ENCODE data around the gene COPE. TPM values are rescaled to one million over a fixed set of nuclear protein-coding genes. Genes with fewer than 3 reads are reported as not detected.

The COPE gene
- total RNA-seq, 4 donors from 2014 or later: 144 to 268 (median 179) TPM

- H3K27ac ChIP-seq: no peak within 1 kb of the TSS
- in situ Hi-C loops (cut with MboI; ENCODE audit: low pct_ligation_motif_present in 1 of 4, low pct_unique_long_range_greater_than_20kb in 1 of 4, low sequenced_read_pairs in 3 of 4): no loop called here
- 0% methylated on average over 2 of the region's 89 CpGs; no CpG with 5 or more reads in 1 of the 2 donors for WGBS, 2 donors (ENCODE audit: low coverage in 1 of 2)
Measured at GRCh38 chr19:18895824-18896341, 23.3 kb downstream of the COPE start, which contains the start of gene CERS1. Gene CERS1, minus strand, starts transcription at chr19:18896158. Its CDS starts 86 bp downstream, at chr19:18896072.

DNA sequence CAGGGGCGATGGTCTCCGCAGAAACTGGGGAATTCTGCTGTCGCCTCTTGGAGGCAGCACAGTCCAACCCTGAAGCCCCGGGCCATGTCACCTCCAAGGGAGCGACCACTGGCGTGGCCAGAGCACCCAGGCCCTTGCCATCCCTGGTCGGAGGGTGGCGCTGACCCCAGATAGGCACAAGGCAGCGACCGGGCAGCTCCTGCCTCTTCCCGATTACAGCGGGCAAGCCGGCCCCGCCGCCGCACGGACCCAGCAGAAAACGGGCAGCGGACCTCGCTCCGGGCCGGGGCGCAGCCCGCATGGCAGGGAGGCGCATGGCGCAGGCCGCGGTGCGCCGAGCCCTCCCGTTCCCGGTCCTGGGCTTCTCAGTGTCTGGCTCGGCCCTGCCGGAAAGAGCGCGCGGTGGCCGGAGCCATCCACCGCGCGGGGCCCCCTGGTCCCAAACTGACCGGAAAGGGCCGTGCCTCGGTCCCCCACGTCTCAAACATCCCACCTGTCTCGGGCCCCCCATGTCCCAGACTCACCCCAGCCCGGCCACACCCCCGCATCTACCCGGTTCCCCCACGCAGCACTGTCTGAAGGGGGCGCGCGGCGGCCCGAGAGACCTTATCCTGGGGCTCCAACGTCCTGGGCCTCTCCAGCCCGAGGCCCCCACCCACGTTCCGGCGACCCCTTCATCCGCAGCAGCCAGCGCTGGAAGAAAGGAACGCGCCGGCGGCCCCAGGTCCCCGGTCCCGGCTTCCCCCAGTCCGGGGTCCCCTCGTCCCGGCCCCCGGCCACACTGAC, 24.0 kb downstream of the COPE start:
- Histone ChIP-seq H3K4me3 (peak overlapping the region in 3 of 4 donors; percentile 14 to 43 (median 28)), H3K9me3 (no peaks in the 10 kb centered on the region), H3K4me1 (peaks cover 0 to 18% (median 9%) of the 10 kb centered on the region in 4 donors), H3K27me3 (peaks cover 49% of the 10 kb centered on the region), H3K27ac (no peak overlapping the region), H3K36me3 (peaks cover 0 to 12% (median 2%) of the 10 kb centered on the region in 4 donors)
- TF ChIP-seq POLR2AphosphoS5 (IDR thresholded peaks at IDR 0.05): no peak
- no peak for TF ChIP-seq EP300 (IDR thresholded peaks at IDR 0.05; ENCODE audit: low read depth)
- TF ChIP-seq CTCF (IDR thresholded peaks at IDR 0.05): peak in 1 of 5 experiments; percentile 7
- no peak for TF ChIP-seq POLR2A (IDR thresholded peaks at IDR 0.05)
- in situ Hi-C loops (cut with MboI; ENCODE audit: low pct_ligation_motif_present in 1 of 4, low pct_unique_long_range_greater_than_20kb in 1 of 4, low sequenced_read_pairs in 3 of 4): no loop called here
- intact Hi-C loops (cut with DNase I; ENCODE audit: low total_unique reads): no loop called here
- WGBS, 2 donors (ENCODE audit: low coverage in 1 of 2): 0% methylated on average over 24 of the region's 72 CpGs; no CpG with 5 or more reads in 1 of the 2 donors
- peak; percentile 31 for DNase-seq

More at GRCh38 chr19:18895824-18896341, 23.3 kb downstream of the COPE start, which contains the start of gene CERS1:
- peaks cover 0 to 18% (median 9%) of the 10 kb centered on the region in 4 donors for H3K4me1 ChIP-seq
- H3K9me3 ChIP-seq: no peaks in the 10 kb centered on the region
- no peak for DNase-seq
- peaks cover 0 to 12% (median 3%) of the 10 kb centered on the region in 4 donors for H3K36me3 ChIP-seq
- TF ChIP-seq POLR2AphosphoS5 (IDR thresholded peaks at IDR 0.05) (no peak), EP300 (IDR thresholded peaks at IDR 0.05; ENCODE audit: low read depth) (no peak), CTCF (IDR thresholded peaks at IDR 0.05) (no peak), POLR2A (IDR thresholded peaks at IDR 0.05) (no peak)
- peak within 1 kb of the TSS in 3 of 4 donors; percentile 14 to 43 (median 28) for H3K4me3 ChIP-seq
- intact Hi-C loops (cut with DNase I; ENCODE audit: low total_unique reads): no loop called here
- peaks cover 49% of the 10 kb centered on the region for H3K27me3 ChIP-seq

GRCh38 chr19:18894254-18895037, 24.7 kb downstream of the COPE start:
- in situ Hi-C loops (cut with MboI; ENCODE audit: low pct_ligation_motif_present in 1 of 4, low pct_unique_long_range_greater_than_20kb in 1 of 4, low sequenced_read_pairs in 3 of 4) (no loop called here), intact Hi-C loops (cut with DNase I; ENCODE audit: low total_unique reads) (no loop called here)
- no peak overlapping the region for H3K27ac ChIP-seq
- WGBS, 2 donors (ENCODE audit: low coverage in 1 of 2): 4% methylated on average over 19 of the region's 28 CpGs; no CpG with 5 or more reads in 1 of the 2 donors
- peak overlapping the region in 1 of 4 donors; percentile 28 for H3K4me3 ChIP-seq
- TF ChIP-seq EP300 (IDR thresholded peaks at IDR 0.05; ENCODE audit: low read depth) (no peak), POLR2A (IDR thresholded peaks at IDR 0.05) (no peak), POLR2AphosphoS5 (IDR thresholded peaks at IDR 0.05) (no peak), CTCF (IDR thresholded peaks at IDR 0.05) (no peak)
- H3K27me3 ChIP-seq: peaks cover 54% of the 10 kb centered on the region
- peaks cover 0 to 6% (median 0%) of the 10 kb centered on the region in 4 donors for H3K36me3 ChIP-seq
- no peaks in the 10 kb centered on the region for H3K9me3 ChIP-seq
- H3K4me1 ChIP-seq: peaks cover 0 to 18% (median 9%) of the 10 kb centered on the region in 4 donors
- no peak for DNase-seq

All from transverse colon (tissue), 4 donors.